ENCODE measurements around the gene TPCN1.

- TF ChIP-seq POLR2A (IDR thresholded peaks at IDR 0.05), result no peak
- no peak for TF ChIP-seq CTCF (IDR thresholded peaks at IDR 0.05 in 8 of 11, conservative IDR thresholded peaks at IDR 0.05 in 3 of 11)
Observed at GRCh38 chr12:113271466-113271852, 50.2 kb downstream of the TPCN1 start.

Data from spleen (tissue), 7 donors.